Measurements from ENCODE around the gene GRK5.

The GRK5 gene

DNA sequence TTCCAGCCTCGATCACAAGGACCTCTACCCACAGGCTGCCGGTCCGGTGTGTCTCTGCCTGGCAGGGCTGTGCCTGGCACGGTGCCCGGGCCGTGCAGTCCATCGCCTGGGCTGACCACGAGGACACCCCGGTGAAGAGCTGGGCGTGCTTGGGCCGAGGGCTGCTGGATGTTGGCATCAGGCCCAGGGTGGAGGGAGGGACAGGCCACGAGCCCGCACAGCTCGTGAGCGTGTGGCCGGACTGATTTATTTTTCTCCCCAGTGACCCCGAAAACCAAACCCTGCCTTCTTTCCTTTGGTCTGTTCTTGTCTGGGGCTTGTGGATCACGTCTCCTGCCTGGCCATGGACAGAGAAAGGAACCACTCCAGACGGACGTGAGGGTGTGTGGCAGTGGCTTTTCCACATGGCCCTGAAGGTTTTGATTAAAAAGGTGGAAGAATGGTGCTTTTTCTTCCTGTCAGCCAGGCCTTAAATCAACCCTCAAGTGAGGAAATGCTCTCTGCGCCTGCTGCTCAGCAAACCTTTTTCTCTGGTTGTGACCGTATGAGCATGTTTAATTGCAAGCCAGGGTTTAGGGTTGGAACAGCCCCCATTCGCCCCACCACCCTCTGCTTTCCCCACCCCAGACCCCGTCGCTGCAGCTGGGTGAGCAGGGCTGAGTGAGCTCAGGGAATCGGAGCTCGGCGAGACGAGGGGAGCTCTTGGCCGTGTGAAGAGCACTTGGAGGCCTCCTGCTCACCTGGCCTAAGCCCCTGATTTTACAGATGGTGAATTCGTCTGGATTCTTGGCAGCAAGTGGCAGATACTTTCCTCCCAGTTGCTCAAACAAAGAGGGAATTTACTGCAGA, 205.1 kb downstream of the GRK5 start:
- DNase-seq (ENCODE audit: low spot score) = no peak
- TF ChIP-seq, protein P1, sequence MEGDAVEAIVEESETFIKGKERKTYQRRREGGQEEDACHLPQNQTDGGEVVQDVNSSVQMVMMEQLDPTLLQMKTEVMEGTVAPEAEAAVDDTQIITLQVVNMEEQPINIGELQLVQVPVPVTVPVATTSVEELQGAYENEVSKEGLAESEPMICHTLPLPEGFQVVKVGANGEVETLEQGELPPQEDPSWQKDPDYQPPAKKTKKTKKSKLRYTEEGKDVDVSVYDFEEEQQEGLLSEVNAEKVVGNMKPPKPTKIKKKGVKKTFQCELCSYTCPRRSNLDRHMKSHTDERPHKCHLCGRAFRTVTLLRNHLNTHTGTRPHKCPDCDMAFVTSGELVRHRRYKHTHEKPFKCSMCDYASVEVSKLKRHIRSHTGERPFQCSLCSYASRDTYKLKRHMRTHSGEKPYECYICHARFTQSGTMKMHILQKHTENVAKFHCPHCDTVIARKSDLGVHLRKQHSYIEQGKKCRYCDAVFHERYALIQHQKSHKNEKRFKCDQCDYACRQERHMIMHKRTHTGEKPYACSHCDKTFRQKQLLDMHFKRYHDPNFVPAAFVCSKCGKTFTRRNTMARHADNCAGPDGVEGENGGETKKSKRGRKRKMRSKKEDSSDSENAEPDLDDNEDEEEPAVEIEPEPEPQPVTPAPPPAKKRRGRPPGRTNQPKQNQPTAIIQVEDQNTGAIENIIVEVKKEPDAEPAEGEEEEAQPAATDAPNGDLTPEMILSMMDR (IDR thresholded peaks at IDR 0.05; ENCODE audit: extremely low read depth, missing control alignments) = no peak

GRCh38 chr10:119413093-119413453, 205.7 kb downstream of the GRK5 start:
- no peak for DNase-seq (ENCODE audit: low spot score)
- TF ChIP-seq, protein P1 (IDR thresholded peaks at IDR 0.05; ENCODE audit: extremely low read depth, missing control alignments) = no peak

DNA sequence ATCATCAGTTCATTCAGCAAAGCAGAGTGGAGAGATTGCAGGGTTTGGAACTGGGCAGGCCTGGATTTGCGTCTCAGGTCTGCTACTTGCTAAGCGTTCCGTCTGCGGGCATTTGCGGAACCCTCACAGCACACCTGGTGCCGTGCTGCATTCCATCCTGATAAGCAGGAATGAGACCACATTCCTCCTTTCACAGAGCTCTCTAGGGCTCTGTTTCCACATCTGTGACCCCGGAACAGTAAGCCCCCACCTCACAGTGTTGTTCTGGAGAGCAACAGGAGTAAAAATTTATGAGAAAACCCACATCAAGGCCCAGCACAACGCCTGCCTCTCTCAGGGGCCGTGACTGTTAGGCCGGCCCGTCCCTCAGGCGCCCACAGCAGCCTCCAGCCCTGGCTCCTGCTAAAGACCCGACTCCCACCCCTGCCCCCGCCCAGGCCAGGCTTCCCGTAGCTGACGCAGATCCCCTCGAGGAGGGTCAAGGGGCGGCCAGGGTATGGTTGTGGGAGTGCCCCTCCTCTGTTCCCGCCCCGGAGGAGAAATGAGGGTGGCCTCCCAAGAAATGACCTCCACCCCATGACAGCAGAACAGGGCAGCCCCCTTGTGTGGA, 206.2 kb downstream of the GRK5 start:
- DNase-seq (ENCODE audit: low spot score) = no peak
- TF ChIP-seq, protein P1 (IDR thresholded peaks at IDR 0.05; ENCODE audit: extremely low read depth, missing control alignments) = no peak

- DNase-seq (ENCODE audit: low spot score) = no peak
- TF ChIP-seq, protein P1 (IDR thresholded peaks at IDR 0.05; ENCODE audit: extremely low read depth, missing control alignments) = no peak
Observed at GRCh38 chr10:119414081-119414611, 206.8 kb downstream of the GRK5 start.

GRCh38 chr10:119415121-119415520, 207.8 kb downstream of the GRK5 start:
- TF ChIP-seq, protein P1 (IDR thresholded peaks at IDR 0.05; ENCODE audit: extremely low read depth, missing control alignments) = no peak
- no peak for DNase-seq (ENCODE audit: low spot score)

GRCh38 chr10:119415536-119416503, 208.4 kb downstream of the GRK5 start:
- DNase-seq (ENCODE audit: low spot score) = no peak
- TF ChIP-seq, protein P1 (IDR thresholded peaks at IDR 0.05; ENCODE audit: extremely low read depth, missing control alignments) = no peak

Measured in GM20000 (cell line).